Medulla oblongata (tissue), 1 donor: Measurements from ENCODE around the gene HES2.
"Not testable (repeated sequence)": the region's sequence is repeated elsewhere in the genome, so short reads cannot be mapped to it uniquely, and the experiment has no call there.

Experiments used
- DNase-seq: peaks from one replicate; pipeline ENCODE4 v3.0.0-alpha.2; 2015; ENCODE audit errors: extremely low spot score

Gene HES2

DNA sequence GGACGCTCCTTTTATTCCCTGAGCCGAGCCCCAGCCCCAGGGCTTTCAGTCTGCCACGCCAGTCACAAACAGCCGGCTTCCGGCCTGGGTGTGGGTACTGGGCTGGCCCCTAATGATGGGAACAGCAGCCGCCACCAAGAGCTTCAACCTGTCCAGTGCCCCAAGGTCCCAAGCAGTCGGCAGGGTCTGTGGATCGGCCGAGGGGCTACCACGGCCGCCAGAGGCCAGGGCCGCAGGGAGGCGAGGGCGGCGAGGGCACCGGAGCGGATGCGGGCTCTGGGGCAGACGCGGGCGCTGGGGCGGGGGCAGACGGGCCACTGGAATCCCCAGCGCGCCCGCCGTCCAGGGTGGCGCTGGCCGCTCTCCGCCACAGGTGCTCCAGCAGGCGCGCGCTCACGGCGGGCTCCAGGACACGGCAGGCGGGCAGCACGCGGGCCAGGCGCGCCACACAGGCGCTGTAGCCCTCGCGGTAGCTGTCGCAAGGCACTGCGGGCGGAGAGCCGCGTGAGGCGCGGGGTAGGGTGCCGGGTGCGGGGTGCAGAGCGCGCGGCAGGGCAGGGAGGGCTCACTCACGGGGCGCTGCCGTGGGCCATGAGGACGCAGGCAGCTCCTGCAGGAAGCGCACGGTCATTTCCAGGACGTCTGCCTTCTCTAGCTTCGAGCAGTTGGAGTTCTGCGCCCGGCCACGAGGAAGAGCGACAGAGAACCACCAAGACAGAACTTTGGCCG is 887 bp downstream of the HES2 start:
- DNase-seq: no peak

DNA sequence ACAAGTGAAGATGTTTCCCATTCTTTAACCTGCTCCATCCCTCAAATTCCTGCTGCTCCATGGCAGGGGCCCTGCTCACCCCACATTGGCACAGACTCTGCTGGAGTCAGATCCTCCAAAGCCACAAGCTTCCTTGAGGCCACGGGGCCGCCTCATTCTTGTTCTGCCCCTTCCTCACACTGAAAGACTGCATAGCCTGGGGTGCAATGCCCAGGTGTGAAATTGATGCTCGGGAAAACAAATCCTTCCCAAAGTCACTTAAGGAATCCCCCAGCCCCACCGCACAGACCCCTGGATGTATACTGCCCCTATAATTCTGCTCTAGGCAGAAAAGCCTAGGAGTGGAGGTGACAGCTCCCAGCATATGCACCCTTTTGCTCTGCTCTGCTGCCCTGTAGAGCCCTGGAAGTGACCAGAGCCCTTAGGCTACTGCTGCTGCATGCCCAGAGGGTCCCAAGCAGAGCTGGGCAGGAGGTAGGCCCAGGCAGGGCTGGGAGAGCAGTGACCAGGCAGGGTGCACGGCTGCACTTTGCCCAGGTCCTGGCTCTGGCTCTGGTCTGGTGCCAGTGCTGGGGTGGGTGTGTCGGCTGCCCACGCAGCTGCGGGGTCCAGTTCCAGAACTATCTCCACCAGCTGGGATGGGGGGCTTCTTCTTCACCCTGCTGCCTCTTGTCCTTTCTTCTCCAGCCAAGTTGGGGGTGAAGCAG is 1.6 kb downstream of the HES2 start:
- no peak for DNase-seq

DNA sequence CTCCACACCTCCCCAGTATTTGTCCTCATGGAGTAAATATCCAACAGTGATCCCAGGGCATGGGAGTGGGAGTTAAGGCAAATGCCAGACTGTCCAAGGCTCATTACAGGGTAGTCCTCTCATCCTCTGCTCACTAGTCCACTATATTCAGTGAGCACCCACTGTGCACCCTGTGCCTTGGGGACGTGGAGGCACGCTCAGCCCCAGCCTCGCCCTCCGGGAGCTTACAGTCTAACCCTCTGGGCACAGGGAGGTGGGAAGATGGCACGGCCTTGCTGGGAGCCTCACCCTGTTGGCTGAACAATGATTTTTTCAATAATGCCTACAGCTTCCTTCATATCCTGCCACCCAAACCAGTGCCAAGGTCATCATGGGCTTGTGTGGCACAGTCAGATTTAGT is 2.8 kb downstream of the HES2 start:
- DNase-seq: no peak

DNA sequence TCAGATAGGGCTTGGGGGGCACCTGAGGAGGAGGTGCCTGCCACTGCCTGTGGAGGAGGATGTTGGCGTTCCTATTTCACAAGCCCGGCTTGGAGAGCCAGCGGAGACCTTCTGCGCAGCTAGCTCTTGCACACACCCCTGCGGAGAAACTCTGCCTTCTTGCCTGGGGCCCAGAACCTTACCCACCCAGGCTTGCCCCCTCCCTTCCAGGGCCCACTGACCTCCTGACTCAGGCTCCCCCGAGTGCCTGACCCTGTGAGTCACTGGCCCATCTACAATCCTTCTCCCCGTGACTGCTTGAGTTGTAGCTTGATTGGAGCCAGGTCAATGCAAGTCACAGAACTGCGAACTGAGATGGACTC is 3.4 kb downstream of the HES2 start:
- no peak for DNase-seq

DNA sequence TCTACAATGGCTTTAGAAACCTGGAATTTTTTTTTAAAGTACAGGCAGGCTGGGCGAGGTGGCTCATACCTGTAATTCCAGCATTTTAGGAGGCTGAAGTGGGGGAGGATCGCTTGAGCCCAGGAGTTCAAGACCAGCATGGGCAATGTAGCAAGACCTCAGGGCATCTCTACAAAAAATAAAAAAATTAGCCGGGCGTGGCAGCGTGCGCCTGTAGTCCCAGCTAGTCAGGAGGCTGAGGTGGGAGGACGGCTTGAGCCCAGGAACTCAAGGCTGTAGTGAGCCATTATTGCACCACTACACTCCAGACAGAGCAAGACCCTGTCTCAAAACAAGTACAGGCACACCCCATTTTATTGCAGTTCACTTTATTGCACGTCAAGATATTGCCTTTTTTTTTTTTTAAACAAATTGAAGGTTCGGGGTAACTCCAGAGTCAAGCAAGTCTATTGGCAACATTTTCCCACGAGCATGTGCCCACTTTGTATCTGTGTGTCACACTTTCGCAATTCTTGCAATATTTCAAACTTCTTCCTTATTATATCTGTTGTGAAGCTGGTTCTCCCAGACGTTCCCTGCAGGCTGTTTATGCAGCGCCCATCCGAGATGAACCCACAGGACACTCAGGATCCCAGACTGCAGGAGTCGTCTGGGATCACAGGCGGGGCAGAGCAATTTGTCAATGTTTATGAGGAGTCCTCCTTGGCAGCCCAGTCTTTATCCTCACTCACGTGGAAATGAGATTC is 4.7 kb downstream of the HES2 start:
- DNase-seq: no peak

DNA sequence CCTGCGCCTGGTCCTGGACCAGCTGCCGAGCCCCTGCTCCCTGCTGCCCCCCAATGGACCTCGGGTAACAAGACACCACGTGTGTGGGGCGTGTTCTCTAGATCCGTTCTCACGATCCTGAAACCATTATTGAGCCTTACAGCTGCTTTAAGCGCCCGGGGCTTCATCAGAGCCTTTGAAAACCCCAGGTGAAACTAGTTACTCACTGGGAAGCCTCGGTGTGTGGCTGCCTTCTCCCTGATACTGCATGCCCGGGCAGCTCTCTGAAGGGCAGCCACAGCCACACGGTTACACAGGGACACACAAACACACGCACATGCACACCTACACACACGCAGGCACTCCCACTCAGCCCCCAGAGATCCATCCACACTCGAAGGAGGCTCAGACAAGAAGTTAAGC is 5.3 kb downstream of the HES2 start:
- DNase-seq: no peak

DNA sequence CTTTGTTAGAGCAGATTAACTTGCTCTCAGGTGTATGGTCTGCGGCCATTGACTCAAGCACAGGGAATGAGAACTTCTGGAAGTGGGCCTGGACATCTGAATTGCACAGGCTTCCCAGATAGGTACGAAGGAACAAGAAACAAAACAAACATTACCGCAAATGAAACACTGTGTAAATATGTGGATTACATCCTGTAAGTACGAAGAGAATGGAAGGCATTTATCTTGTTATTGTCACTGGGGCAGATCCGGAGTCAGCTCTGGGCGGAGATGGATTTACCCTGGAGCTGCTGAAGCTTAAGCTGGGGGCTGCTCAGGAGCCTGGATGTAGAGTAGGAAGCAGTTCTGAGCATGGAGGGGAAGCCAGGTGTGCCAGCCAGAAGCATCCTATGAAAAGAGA is 6.8 kb downstream of the HES2 start:
- no peak for DNase-seq

DNA sequence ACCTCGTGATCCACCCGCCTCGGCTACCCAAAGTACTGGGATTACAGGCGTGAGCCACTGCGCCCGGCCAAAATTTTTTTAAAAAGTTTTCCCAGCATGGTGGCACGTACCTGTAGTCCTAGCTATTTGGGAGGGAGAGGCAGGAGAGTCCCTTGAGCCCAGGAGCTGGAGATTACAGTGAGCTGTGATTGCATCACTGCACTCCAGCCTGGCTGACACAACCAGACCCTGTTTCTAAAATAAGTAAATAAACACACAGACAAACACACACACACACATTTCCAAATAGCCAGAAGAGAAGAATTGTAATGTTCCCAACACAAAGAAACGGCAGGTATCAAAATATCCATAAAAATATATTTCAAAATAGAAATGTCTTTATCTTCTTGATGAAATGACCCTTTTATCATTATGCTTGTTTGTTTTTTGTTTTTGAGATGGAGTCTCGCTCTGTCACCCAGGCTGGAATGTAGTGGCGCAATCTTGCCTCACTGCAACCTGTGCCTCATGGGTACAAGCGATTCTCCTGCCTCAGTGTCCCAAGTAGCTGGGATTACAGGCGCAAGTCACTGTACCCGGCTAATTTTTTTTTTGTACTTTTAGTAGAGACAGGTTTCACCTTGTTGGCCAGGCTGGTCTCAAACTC is 9.3 kb downstream of the HES2 start:
- no peak for DNase-seq

DNA sequence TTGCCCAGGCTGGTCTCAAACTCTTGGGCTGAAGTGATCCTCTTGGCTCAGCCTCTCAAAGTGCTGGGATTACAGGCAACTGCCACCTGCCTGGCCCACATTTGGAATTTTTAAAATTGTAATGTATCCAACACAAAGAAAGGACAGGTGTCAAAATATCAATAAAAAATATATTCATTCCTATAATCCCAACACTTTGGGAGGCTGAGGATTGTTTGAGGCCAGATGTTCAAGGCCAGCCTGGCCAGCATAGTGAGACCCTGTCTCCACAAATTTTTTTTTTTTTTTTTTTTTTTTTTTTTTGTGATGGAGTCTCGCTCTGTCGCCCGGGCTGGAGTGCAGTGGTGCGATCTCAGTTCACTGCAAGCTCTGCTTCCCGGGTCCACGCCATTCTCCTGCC is 10.0 kb downstream of the HES2 start:
- DNase-seq: no peak

DNA sequence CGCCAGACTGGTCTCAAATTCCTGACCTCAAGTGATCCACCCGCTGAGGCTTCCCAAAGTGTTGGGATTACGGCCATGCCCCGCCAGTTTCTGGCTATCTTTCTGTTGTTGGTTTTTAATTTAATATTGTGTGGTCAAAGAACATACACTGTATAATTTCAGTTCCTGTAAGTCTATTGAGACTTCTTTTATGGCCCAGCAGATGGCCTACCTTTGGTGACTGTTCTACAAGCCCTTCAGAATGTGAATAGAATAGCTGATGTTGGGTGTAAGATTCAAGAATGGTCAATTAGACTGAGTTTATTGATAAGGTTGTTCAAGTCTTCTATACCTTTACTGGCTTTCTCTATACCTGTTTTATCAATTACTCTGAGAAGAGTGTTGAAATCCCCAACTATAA is 10.7 kb downstream of the HES2 start:
- no peak for DNase-seq

DNA sequence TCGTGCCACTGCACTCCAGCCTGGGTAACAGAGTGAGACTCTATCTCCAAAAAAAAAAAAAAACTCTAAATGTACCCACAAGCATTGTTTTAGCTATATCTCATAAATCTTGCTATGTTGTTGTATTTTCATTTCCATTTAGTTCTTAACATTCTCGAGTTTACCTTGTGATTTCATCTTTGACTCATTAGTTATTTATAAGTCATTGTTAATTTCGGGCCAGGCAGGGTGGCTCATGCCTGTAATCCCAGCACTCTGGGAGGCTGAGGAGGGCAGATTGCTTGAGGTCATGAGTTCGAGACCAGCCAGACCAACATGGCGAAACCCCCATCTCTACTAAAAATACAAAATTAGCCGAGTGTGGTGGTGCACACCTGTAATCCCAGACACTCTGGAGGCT is 11.7 kb downstream of the HES2 start:
- DNase-seq: no peak

DNA sequence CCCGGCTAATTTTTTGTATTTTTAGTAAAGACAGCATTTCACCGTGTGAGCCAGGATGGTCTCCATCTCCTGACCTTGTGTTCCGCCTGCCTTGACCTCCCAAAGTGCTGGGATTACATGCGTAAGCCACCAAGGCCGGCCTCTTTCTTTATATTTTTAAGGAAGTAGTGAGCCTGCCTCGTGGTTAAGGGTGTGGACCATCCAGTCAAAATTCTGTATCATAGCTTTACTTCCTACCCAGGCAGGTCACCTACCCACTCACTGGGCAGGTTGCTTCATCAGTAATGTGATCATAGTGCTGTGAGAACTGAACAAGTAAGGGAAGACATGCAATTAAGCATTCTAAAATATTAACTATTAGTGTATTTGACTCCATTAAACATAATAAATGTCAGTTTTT is 18.0 kb downstream of the HES2 start:
- DNase-seq: no peak

DNA sequence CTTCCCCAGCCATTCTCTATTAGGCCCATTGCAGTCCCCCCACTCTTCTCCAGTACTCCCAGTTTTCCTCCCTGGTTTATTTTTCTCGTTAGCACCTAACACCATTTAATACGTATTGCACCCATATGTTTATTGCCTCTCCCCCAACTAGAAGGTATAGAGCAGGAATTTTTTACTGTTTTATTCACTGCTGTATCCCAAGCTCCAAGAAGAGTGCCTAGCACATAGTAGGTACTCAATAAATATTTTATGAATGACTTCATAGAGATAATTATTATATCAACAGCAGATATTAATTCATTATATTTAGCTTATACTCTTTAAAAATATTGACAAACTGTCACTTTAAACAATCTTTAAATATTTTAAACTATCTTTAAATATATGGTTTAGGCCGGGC is 20.4 kb downstream of the HES2 start:
- no peak for DNase-seq

DNA sequence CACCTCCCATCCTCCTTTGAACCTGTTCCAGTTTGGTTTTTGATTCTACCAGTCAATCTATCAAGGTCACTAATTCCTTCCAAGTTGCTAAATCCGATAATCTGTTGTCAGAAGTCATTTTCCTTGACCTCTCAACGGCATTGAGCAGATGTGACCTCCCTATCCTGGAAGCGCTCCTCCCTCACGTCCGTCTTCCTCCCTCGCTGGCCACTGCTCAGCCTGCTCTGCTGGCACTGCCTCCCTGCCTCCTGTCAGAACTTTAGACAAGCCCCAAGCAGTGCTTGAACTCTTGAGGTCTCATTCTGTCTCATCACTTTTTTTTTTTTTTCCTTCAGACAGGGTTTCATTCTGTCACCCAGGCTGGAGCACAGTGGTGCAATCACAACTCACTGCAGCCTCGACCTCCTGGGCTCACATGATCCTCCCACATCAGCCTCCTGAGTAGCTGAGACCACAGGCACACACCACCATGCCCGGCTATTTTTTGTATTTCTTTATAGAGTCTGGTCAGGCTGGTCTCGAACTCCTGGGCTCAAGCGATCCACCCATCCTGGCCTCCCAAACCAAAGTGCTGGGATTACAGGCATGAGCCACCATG is 21.8 kb downstream of the HES2 start:
- DNase-seq: no peak

DNA sequence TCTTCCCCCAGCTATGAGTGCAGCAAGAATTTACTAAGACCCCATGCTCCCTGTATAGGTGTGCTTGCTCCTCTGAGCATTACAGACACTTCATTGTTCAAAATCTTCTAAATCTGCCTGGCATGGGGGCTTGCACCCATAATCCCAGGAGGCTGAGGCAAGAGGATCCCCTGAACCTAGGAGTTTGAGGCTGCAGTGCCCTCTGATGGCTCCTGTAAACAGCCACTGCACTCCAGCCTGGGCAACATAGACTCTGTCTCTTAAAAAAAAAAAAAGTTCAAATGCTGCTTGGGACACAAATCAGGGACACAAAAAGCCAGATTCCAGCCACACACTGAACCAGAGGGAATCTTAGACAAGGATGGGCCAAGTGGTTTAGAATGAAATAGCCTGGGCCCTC is 22.7 kb downstream of the HES2 start:
- no peak for DNase-seq

DNA sequence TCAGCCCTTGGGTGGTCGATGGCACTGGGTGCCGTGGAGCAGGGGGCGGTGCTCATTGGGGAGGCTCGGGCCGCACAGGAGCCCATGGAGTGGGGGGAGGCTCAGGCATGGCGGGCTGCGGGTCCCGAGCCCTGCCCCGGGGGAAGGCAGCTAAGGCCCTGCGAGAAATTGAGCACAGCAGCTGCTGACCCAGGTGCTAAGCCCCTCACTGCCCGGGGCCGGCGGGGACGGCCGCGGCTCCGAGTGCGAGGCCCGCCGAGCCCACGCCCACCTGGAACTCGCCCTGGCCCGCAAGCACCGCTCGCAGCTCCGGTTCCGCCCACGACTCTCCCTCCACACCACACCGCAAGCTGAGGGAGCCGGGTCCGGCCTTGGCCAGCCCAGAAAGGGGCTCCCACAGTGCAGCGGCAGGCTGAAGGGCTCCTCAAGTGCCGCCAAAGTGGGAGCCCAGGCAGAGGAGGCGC is 23.9 kb downstream of the HES2 start:
- DNase-seq: not testable (repeated sequence)

DNA sequence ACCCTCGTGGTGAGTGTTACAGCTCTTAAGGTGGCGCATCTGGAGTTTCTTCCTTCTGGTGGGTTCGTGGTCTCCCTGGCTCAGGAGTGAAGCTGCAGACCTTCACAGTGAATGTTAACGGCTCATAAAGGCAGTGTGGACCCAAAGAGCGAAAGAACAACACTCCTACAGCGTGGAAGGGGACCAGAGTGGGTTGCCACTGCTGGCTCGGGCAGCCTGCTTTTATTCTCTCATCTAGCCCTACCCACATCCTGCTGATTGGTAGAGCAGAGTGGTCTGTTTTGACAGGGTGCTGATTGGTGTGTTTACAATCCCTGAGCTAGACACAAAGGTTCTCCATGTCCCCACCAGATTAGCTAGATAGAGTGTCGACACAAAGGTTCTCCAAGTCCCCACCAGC is 24.6 kb downstream of the HES2 start:
- DNase-seq: not testable (repeated sequence)

DNA sequence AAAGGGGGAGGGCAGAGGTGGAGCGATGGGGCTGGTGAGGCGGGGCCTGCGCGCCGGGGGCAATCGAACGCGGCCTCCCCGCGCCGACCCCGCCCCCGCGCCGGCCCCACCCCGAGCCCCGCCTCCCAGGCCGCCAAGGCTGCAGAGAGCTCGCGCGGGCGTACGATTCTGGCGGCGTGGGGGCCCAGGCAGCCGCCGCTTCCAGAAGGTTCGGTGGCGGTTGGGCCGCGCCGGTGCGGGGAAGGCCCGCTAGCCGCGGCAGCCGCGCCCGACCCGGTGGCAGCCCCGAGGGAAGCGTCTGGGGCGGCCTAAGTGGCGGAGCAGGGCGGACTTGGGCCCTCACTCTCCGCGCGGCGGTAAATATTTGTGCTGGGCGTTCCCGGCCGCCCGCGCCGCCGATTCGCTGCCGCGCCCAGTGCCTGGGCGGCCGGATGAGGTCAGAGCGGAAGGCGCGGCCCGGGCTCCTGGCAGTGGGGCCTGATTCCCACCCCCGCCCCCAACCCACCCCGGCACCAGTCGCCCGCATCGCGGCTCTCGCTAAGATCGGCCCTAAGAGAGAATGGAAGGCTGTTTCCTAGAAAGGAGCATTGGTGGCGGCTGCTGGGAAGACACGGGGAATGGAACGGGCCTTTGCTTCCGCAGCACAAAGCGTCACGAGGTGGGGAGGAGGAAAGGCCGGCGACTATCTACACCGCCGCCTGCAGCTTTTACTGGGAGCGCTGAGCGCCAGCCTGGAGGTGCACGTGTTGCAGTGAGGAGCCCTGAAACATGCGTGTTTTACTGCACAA is 26.1 kb downstream of the HES2 start, which contains the start of gene ACOT7:
ACOT7 (minus strand) TSS at position 368 of the 788 bp plus-strand sequence. CDS start 368 bp downstream, outside the sequence.
- peak; percentile 91 for DNase-seq

DNA sequence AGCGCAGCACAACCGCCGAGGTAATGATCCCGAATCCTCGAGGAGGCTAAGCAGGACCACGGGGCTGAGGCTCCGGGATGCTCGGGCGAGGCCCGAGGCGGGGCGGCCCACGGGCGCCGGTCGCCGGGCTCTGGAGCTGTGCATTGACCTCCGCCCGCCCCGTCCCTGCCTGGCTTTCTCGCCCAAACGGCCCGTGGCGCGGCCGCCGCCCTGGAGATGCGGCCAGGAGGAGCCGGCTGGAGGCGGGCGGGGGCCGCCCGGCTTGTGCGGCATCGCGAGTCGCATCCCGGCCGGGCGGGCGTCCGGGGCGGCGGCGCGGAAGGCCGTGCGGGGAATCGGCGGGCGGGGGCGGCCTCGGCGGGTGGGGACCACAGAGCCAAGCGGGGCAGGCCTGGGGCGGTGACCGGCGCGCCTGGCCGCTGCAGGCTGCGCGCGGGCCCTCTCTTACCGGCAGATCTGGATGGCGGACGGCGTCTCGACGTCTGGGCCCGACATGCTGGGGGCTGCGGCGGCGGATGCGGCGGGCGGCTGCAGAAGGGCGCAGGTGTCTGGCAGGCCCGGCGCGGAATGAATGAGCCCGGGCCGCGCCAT is 26.8 kb downstream of the HES2 start:
- DNase-seq: no peak

DNA sequence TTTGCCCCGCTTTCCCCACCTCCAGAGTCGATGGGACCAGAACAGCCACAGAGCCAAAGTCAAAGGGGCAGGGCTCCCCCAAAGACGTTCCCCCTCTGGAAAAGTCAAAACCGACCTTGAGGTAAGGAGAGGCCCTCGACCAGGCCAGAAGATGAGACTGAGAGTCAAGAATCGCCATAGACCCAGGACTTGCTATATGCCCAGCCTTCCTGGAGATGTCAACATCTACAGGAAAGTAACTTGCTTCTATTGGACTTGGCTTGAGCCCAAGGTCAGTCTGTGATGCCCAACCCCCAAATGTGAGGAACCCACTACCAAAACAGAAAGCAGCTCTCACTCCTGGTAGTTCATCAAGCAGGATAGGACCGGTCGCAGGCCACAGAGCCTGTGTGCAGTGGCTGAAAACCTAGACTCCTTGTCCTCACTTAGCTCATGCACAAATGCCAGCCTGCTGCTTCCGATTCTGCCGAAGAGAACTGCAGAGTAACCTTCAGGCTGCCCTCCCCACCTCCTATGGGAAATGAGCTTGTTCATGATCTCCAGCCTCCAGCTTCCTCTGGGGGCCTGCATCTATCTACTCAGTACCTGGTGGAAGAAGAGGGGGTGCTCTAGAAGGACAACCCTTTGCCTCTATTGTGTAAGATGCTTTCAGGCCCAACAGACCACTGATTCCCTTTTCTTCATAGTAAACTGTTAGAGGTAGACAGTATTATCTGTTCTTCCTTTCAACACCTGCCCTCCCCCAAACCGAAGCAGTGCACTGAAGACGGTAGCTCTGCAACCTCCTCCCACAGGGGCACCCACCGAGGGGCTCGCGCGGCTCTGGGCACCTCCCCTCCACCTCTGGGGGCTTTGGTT is 27.5 kb downstream of the HES2 start:
- DNase-seq: no peak
